ENCODE measurements around the gene PIK3AP1.

PIK3AP1 gene

GRCh38 chr10:96642973-96643372, 77.3 kb downstream of the PIK3AP1 start:
- DNase-seq (ENCODE audit: low read depth) = no peak

GRCh38 chr10:96642530-96642929, 77.8 kb downstream of the PIK3AP1 start:
- no peak for DNase-seq (ENCODE audit: low read depth)

- DNase-seq (ENCODE audit: low read depth) = no peak
Measured at GRCh38 chr10:96641396-96642295, 78.7 kb downstream of the PIK3AP1 start.

GRCh38 chr10:96639899-96640298, 80.4 kb downstream of the PIK3AP1 start:
- no peak for DNase-seq (ENCODE audit: low read depth)

GRCh38 chr10:96638696-96639095, 81.6 kb downstream of the PIK3AP1 start:
- no peak for DNase-seq (ENCODE audit: low read depth)

- no peak for DNase-seq (ENCODE audit: low read depth)
Measured at GRCh38 chr10:96638120-96638519, 82.2 kb downstream of the PIK3AP1 start.

- no peak for DNase-seq (ENCODE audit: low read depth)
Measured at GRCh38 chr10:96637709-96638108, 82.6 kb downstream of the PIK3AP1 start.

GRCh38 chr10:96636551-96636950, 83.8 kb downstream of the PIK3AP1 start:
- DNase-seq (ENCODE audit: low read depth) = peak; percentile 34

GRCh38 chr10:96632974-96633710, 87.2 kb downstream of the PIK3AP1 start:
- no peak for DNase-seq (ENCODE audit: low read depth)

GRCh38 chr10:96627292-96627691, 93.0 kb downstream of the PIK3AP1 start:
- DNase-seq (ENCODE audit: low read depth) = no peak

- DNase-seq (ENCODE audit: low read depth) = no peak
Measured at GRCh38 chr10:96626795-96627194, 93.5 kb downstream of the PIK3AP1 start.

- DNase-seq (ENCODE audit: low read depth) = no peak
Measured at GRCh38 chr10:96625173-96625572, 95.1 kb downstream of the PIK3AP1 start.

GRCh38 chr10:96622013-96622787, 98.1 kb downstream of the PIK3AP1 start:
- no peak for DNase-seq (ENCODE audit: low read depth)

GRCh38 chr10:96619796-96620773, 100.2 kb downstream of the PIK3AP1 start:
- peak; percentile 58 for DNase-seq (ENCODE audit: low read depth)

- peak; percentile 47 for DNase-seq (ENCODE audit: low read depth)
Measured at GRCh38 chr10:96619120-96619519, 101.2 kb downstream of the PIK3AP1 start.

GRCh38 chr10:96618653-96619052, 101.7 kb downstream of the PIK3AP1 start:
- DNase-seq (ENCODE audit: low read depth) = peak; percentile 67

- no peak for DNase-seq (ENCODE audit: low read depth)
Measured at GRCh38 chr10:96616961-96617360, 103.4 kb downstream of the PIK3AP1 start.

GRCh38 chr10:96614515-96614914, 105.8 kb downstream of the PIK3AP1 start:
- peak; percentile 85 for DNase-seq (ENCODE audit: low read depth)

- DNase-seq (ENCODE audit: low read depth) = peak; percentile 61
Measured at GRCh38 chr10:96613576-96613975, 106.7 kb downstream of the PIK3AP1 start.

- DNase-seq (ENCODE audit: low read depth) = no peak
Measured at GRCh38 chr10:96612055-96612830, 108.1 kb downstream of the PIK3AP1 start.

All from amniotic epithelial cell (primary cell).